Prostate gland (tissue), 2 donors: Measurements from ENCODE around the gene INPP5D.

ENCODE experiments used
- CTCF ChIP-seq, 4 experiments: fragments of 200-600 bp in 2 of 4; fragments of 450-650 bp in 2 of 4; sonication (generic) in 2 of 4; IDR thresholded peaks; 1 replicate in 3 of 4; 2 replicates in 1 of 4; pipeline ENCODE4 v1.5.1; 2016 to 2019; ENCODE audit warnings: antibody characterized with exemption in 4 of 4, mild to moderate bottlenecking in 2 of 4, moderate library complexity in 2 of 4
- POLR2AphosphoS5 ChIP-seq: sonication (generic); formaldehyde crosslinking; IDR thresholded peaks from one replicate; pipeline ENCODE4 v1.6.1; 2017; ENCODE audit warnings: antibody characterized with exemption

GRCh38 chr2:233242231-233242927 is 182.2 kb downstream of the INPP5D start:
- TF ChIP-seq CTCF (IDR thresholded peaks at IDR 0.05) (no peak), POLR2AphosphoS5 (no peak)
